ENCODE results near the gene CACNG1.

Gene CACNG1

DNA sequence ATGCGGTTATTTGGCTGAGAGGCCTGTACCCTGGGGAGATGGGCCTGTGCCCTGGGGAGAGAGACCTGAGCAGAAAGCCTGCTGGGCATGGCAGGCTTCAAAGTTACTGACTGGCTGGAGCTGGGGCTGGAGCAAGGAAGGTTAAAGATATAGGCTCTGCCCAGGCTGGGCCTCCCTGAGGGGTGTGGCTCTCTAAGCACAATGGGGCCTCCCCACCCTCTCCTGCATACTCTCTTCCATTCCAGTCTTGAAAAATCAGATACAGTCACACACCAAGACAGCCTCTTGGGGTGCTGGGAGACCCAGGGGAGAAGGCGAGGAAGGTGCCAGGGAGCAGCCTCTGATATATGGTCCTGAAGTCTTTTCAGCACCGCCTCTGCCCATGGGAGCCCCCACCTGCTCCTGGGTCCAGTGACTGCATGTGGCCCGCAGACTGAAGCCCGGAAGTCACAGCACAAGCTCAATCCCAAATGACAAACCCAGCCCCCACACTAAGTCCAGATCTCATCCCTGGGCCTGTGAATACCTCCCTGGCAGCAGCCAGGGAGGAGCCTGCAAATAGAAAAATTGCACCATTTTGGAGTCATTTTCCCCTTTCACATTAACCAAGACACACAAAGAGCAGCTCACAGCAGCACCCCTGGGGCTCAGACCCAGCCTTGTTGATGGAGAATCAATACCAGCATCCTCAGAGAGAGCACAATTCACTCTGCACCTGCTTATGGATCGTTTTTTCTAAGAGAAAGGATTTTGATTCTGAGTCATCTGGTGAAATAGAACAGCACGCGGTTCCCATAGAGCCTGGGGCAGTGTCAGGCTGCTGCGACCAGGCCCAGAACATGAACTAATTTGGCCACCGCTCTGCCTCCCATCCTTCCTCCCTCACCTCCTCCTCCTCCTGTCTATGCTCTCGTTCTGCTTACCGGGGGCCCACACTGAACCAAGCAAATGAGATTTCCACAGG, 25.6 kb upstream of the CACNG1 start:
- TF ChIP-seq RAD21 (IDR thresholded peaks at IDR 0.05; ENCODE audit: low read depth) (no peak), TCF12 (IDR thresholded peaks at IDR 0.05; ENCODE audit: low read depth) (no peak), EGR1 (IDR thresholded peaks at IDR 0.05) (no peak), FOXM1 (IDR thresholded peaks at IDR 0.05; ENCODE audit: borderline replicate concordance, low read depth) (no peak), TEAD4 (IDR thresholded peaks at IDR 0.05) (no peak)
- TF ChIP-seq, protein P1, sequence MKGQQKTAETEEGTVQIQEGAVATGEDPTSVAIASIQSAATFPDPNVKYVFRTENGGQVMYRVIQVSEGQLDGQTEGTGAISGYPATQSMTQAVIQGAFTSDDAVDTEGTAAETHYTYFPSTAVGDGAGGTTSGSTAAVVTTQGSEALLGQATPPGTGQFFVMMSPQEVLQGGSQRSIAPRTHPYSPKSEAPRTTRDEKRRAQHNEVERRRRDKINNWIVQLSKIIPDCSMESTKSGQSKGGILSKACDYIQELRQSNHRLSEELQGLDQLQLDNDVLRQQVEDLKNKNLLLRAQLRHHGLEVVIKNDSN (IDR thresholded peaks at IDR 0.05): no peak
- TF ChIP-seq, protein P2, sequence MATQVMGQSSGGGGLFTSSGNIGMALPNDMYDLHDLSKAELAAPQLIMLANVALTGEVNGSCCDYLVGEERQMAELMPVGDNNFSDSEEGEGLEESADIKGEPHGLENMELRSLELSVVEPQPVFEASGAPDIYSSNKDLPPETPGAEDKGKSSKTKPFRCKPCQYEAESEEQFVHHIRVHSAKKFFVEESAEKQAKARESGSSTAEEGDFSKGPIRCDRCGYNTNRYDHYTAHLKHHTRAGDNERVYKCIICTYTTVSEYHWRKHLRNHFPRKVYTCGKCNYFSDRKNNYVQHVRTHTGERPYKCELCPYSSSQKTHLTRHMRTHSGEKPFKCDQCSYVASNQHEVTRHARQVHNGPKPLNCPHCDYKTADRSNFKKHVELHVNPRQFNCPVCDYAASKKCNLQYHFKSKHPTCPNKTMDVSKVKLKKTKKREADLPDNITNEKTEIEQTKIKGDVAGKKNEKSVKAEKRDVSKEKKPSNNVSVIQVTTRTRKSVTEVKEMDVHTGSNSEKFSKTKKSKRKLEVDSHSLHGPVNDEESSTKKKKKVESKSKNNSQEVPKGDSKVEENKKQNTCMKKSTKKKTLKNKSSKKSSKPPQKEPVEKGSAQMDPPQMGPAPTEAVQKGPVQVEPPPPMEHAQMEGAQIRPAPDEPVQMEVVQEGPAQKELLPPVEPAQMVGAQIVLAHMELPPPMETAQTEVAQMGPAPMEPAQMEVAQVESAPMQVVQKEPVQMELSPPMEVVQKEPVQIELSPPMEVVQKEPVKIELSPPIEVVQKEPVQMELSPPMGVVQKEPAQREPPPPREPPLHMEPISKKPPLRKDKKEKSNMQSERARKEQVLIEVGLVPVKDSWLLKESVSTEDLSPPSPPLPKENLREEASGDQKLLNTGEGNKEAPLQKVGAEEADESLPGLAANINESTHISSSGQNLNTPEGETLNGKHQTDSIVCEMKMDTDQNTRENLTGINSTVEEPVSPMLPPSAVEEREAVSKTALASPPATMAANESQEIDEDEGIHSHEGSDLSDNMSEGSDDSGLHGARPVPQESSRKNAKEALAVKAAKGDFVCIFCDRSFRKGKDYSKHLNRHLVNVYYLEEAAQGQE (IDR thresholded peaks at IDR 0.05; ENCODE audit: low read depth): no peak

DNA sequence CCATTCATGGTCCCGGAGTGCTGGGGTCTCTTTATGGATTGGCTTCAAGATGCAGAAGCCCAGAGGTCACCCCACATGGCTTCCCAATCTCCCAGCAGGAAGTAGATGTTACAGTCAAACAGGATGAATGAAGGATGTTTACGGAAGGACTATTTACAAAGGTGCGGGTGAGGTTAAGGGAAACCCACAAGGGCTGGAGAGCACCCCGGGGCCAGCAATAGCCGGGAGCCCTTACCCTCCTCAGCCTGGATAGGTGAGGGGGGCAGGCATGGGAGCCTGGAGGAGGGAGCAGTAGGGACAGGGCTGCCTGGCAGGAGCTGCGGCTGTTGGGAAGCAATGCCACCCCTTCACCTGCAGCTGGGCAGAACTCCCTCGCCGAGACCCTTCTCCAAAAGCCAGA, 24.5 kb upstream of the CACNG1 start:
- TF ChIP-seq, protein P1 (IDR thresholded peaks at IDR 0.05): no peak
- TF ChIP-seq, protein P2 (IDR thresholded peaks at IDR 0.05; ENCODE audit: low read depth): no peak
- TF ChIP-seq EGR1 (IDR thresholded peaks at IDR 0.05): no peak

DNA sequence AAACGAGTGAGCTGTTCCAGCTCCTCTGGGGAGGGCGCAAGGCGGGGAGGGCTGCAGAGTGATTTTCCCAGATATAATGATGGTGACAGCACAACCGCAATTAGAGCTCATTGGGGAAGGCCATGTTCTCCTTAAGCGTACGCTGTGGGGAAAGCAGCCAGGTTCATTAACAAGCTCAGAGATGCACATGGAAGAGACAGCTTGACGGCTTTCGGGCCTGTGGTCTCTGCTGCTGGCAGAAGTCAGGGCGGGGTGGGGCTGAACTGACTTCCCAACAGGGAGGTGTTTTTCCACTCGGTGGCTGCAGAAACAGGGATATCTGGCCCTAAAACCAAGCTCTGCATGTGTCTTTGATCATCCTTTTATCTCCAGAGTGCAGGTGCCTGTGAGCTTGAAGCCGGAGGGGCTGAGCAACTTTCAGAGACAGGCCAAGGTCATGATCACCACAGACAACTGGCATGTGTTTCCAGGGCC, 24.0 kb upstream of the CACNG1 start:
- TF ChIP-seq EP300 (IDR thresholded peaks at IDR 0.05; ENCODE audit: borderline replicate concordance) (no peak), TAF1 (IDR thresholded peaks at IDR 0.05; ENCODE audit: low read depth) (no peak), NFIC (IDR thresholded peaks at IDR 0.05) (no peak), RAD21 (IDR thresholded peaks at IDR 0.05; ENCODE audit: low read depth) (no peak), EGR1 (IDR thresholded peaks at IDR 0.05) (no peak), ZBTB7A (IDR thresholded peaks at IDR 0.05; ENCODE audit: low read depth) (no peak), YY1 (IDR thresholded peaks at IDR 0.05; ENCODE audit: low read depth) (no peak)
- TF ChIP-seq, protein P2 (IDR thresholded peaks at IDR 0.05; ENCODE audit: low read depth): no peak
- TF ChIP-seq, protein P1 (IDR thresholded peaks at IDR 0.05): no peak

DNA sequence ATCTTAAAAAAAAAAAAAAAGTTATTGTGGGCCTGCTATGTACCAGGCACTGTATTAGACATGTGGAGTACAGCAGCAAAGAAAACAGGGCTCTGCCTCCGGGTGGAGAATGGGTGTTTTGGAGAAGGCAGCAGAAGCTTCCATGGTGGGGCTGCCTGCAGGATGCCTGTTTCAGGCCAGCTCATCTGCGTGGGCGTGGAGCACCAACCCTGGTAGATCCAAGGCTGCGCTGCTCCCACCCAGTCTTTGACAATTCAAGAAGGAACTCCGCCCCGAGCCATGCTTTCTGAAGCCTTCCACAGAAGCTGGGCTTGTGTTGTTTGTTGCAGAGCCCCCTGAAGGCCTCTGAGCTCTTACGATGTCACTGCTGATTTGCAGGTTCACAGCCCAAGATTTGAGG, 23.2 kb upstream of the CACNG1 start:
- TF ChIP-seq, protein P1 (IDR thresholded peaks at IDR 0.05): no peak
- TF ChIP-seq EGR1 (IDR thresholded peaks at IDR 0.05) (no peak), NFIC (IDR thresholded peaks at IDR 0.05) (no peak), TEAD4 (IDR thresholded peaks at IDR 0.05) (no peak), YY1 (IDR thresholded peaks at IDR 0.05; ENCODE audit: low read depth) (no peak), CEBPB (IDR thresholded peaks at IDR 0.05) (no peak), TCF12 (IDR thresholded peaks at IDR 0.05; ENCODE audit: low read depth) (no peak)
- TF ChIP-seq, protein P3, sequence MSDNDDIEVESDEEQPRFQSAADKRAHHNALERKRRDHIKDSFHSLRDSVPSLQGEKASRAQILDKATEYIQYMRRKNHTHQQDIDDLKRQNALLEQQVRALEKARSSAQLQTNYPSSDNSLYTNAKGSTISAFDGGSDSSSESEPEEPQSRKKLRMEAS (IDR thresholded peaks at IDR 0.05): no peak
- TF ChIP-seq, protein P2 (IDR thresholded peaks at IDR 0.05; ENCODE audit: low read depth): no peak
